ENCODE results near the gene GPR155. TPM values are rescaled to one million over a fixed set of nuclear protein-coding genes. Genes with fewer than 3 reads are reported as not detected.

The GPR155 gene
- total and polyA plus RNA-seq, 9 of the 15 experiments (the other 6 are each of a cell fraction or from before 2014, with no cell fraction given): 0.04 to 0.40 (median 0.11) TPM; not detected in 1

DNA sequence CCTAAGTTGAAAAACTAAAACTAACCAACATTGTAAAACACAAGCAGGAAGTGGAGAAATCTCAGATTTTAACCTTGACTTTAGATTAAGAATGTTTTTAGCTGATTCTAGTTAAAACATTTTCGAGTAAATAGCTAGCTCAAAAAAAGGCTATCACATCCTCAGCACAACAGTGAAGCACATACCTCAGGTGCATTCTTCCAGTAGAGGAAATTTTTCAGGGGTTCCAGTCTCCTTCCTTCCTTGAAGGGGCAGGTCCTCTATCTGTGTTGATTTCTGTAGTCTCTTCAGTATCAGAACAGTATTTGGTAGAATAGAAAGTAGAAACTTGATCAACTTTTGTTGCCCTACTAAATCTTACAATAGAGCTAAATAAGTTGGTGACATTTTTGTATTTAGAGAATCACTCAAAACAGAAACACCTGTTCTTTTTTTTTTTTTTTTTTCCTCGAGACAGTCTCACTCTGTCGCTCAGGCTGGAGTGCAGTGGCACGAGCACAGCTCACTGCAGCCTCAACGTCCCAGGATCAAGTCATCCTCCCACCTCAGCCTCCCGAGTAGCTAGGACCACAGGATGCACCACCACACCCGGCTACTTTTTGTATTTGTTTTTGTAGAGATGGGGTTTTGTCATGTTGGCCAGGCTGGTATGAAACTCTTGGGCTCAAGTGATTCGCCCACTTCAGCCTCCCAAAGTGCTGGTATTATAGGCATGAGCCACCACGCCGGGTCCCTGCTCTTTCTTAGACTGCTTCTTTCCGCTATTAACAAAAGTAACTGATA lies 6.9 kb upstream of the GPR155 start (continued):
- no peak for TF ChIP-seq ZNF707 (CRISPR knock-in tag; conservative IDR thresholded peaks at IDR 0.05)
- TF ChIP-seq MAFK (IDR thresholded peaks at IDR 0.05; ENCODE audit: low read length): no peak
- no peak for TF ChIP-seq CSDE1 (IDR thresholded peaks at IDR 0.05)
- TF ChIP-seq JUNB (CRISPR knock-in tag; conservative IDR thresholded peaks at IDR 0.05): no peak
- no peak for TF ChIP-seq EHMT2 (IDR thresholded peaks at IDR 0.05)
- TF ChIP-seq ILF3 (IDR thresholded peaks at IDR 0.05; ENCODE audit: borderline replicate concordance): no peak
- TF ChIP-seq, protein P1, sequence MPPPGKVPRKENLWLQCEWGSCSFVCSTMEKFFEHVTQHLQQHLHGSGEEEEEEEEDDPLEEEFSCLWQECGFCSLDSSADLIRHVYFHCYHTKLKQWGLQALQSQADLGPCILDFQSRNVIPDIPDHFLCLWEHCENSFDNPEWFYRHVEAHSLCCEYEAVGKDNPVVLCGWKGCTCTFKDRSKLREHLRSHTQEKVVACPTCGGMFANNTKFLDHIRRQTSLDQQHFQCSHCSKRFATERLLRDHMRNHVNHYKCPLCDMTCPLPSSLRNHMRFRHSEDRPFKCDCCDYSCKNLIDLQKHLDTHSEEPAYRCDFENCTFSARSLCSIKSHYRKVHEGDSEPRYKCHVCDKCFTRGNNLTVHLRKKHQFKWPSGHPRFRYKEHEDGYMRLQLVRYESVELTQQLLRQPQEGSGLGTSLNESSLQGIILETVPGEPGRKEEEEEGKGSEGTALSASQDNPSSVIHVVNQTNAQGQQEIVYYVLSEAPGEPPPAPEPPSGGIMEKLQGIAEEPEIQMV (tag; conservative IDR thresholded peaks at IDR 0.05; ENCODE audit: low read depth): no peak
- TF ChIP-seq SRSF9 (IDR thresholded peaks at IDR 0.05; ENCODE audit: borderline replicate concordance, low read depth, low read length): no peak
- no peak for TF ChIP-seq ZNF589 (CRISPR knock-in tag; IDR thresholded peaks at IDR 0.05; ENCODE audit: low read depth)

DNA sequence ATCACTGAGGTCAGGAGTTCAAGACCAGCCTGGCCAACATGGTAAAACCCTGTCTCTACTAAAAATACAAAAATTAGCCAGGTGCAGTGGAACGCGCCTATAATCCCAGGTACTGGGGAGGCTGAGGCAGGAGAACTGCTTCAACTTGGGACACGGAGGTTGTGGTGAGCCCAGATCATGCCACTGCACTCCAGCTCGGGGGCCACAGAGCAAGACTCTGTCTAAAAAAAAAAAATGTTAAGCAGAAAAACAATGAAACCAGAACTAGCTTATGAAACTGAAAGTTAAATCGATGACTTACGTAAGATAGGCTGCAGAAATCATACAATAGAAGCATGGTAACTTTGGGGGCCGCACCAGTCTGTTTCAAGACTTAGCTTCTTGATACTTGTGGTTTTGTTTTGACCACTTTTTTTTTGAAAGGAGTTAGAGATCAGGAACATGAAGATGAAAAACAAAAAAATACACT lies 6.2 kb upstream of the GPR155 start:
- intact Hi-C loops (cut with micrococcal nuclease) (no loop called here), in situ Hi-C loops (cut with MboI) (no loop called here)
- no peak overlapping the region for H3K27ac ChIP-seq (ENCODE audit: extremely low read depth, low read depth, low read length)
- 31% methylated on average over 7 of the region's 7 CpGs for WGBS (ENCODE audit: insufficient coverage, low coverage, missing lambda C conversion rate)
- ATAC-seq (no peak), FAIRE-seq (no peak), DNase-seq (ENCODE audit: extremely low read depth in 1 of 4, low spot score in 3 of 4) (no peak)
- H3K27me3 ChIP-seq (ENCODE audit: control insufficient read depth in 2 of 2, insufficient read depth in 2 of 2, low read length in 2 of 2): peaks cover 5 to 9% of the 10 kb centered on the region in 2 experiments; a peak in 3 of 5 replicates
- H3K4me3 ChIP-seq: no peak overlapping the region
- POLR2A ChIA-PET: interaction anchor here (0.8 kb wide), 1 partner anchor 55 kb away, joined by 3 read pairs; no protein-coding TSS in a partner anchor
- no peaks in the 10 kb centered on the region for H3K79me2 ChIP-seq (ENCODE audit: control insufficient read depth, insufficient read depth, low read length)
- no peak overlapping the region for H3K9ac ChIP-seq (ENCODE audit: insufficient read depth in 1 of 2, low read depth in 2 of 2, low read length in 2 of 2)
- peaks cover under 1% of the 10 kb centered on the region; the same call in 1 of the 2 replicates for H3K9me3 ChIP-seq (replicated peaks; ENCODE audit: control insufficient read depth, insufficient read depth, low read depth, low read length)
- no peaks in the 10 kb centered on the region for H3K9me1 ChIP-seq (ENCODE audit: control insufficient read depth, insufficient read depth, low read length)
- H2AFZ ChIP-seq (ENCODE audit: low read depth, low read length): peak overlapping the region; percentile 14
- no TSS peak for BruUV-seq (replicated peaks)
- H4K20me1 ChIP-seq (replicated peaks; ENCODE audit: control insufficient read depth, insufficient read depth, low read length): no peaks in the 10 kb centered on the region
- no peaks in the 10 kb centered on the region for H3K4me1 ChIP-seq (replicated peaks in 1 of 2; ENCODE audit: control insufficient read depth in 2 of 2, insufficient read depth in 2 of 2, low read length in 2 of 2)
- CTCF ChIA-PET (ENCODE audit: low intra/inter-chr PET ratio): no interaction called here
- no peak overlapping the region for H3K4me2 ChIP-seq (ENCODE audit: insufficient read depth, low read length)
- H3K36me3 ChIP-seq (ENCODE audit: control insufficient read depth, insufficient read depth, low read length): no peaks in the 10 kb centered on the region
- TF ChIP-seq CBX1 (IDR thresholded peaks at IDR 0.05; ENCODE audit: low read depth) (no peak), CHAMP1 (IDR thresholded peaks at IDR 0.05) (no peak), CHD1 (IDR thresholded peaks at IDR 0.05; ENCODE audit: low read length) (no peak), HEY1 (CRISPR knock-in tag; IDR thresholded peaks at IDR 0.05; ENCODE audit: borderline replicate concordance) (no peak), ZNF79 (CRISPR knock-in tag; IDR thresholded peaks at IDR 0.05; ENCODE audit: low read depth) (no peak), DMBX1 (CRISPR knock-in tag; IDR thresholded peaks at IDR 0.05; ENCODE audit: borderline replicate concordance) (no peak)
- TF ChIP-seq, protein P2, sequence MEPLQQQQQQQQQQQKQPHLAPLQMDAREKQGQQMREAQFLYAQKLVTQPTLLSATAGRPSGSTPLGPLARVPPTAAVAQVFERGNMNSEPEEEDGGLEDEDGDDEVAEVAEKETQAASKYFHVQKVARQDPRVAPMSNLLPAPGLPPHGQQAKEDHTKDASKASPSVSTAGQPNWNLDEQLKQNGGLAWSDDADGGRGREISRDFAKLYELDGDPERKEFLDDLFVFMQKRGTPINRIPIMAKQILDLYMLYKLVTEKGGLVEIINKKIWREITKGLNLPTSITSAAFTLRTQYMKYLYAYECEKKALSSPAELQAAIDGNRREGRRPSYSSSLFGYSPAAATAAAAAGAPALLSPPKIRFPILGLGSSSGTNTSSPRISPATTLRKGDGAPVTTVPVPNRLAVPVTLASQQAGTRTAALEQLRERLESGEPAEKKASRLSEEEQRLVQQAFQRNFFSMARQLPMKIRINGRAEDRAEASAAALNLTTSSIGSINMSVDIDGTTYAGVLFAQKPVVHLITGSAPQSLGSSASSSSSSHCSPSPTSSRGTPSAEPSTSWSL (CRISPR knock-in tag; IDR thresholded peaks at IDR 0.05; ENCODE audit: borderline replicate concordance): no peak

Measured in K562 (cell line).